B cell (primary cell): ENCODE measurements around the gene ERN1. TPM values are rescaled to one million over a fixed set of nuclear protein-coding genes. Genes with fewer than 3 reads are reported as not detected.

Experiments
- ATAC-seq: fragments of 200-7000 bp; cut with Tn5 transposase; one replicate; pipeline ENCODE4 v1.10.0; 2021; ENCODE audit warnings: low read depth, mild to moderate bottlenecking, moderate number of reproducible peaks, moderate library complexity
- CTCF ChIA-PET: fragments of 350-600 bp; sonication (Branson Sonifier 250); formaldehyde crosslinking; loops from one replicate; lab custom pipeline; 2021; ENCODE audit warnings: antibody characterized with exemption, inconsistent platforms; lab: Charles Lee
- POLR2A ChIA-PET: fragments of 350-600 bp; sonication (Branson Sonifier 250); formaldehyde crosslinking; loops from one replicate; lab custom pipeline; 2021; ENCODE audit warnings: antibody characterized with exemption; lab: Charles Lee
- DNase-seq: peaks from one replicate; pipeline ENCODE4 v3.0.0; 2013
- H2AFZ ChIP-seq: 2 replicates; pipeline ENCODE4 v1.6.1; 2012; ENCODE audit warnings: mild to moderate bottlenecking, low read depth, low read length; ENCODE audit not compliant: insufficient read depth, poor library complexity, severe bottlenecking
- H3K27ac ChIP-seq, 2 donors: 1 replicate in 1 of 2; 2 replicates in 1 of 2; pipeline ENCODE4 v1.5.1; 2012 to 2013; ENCODE audit warnings: low read length in 2 of 2, mild to moderate bottlenecking in 2 of 2, moderate library complexity in 1 of 2
- H3K27me3 ChIP-seq, 4 experiments: fragments of 200-600 bp in 1 of 4; sonication (generic) in 1 of 4; replicated peaks in 1 of 4; 1 replicate in 2 of 4; 2 replicates in 2 of 4; pipeline versions ENCODE4 v1.6.1 to v1.7.0; 2013 to 2016; ENCODE audit warnings: low read length in 3 of 4, mild to moderate bottlenecking in 2 of 4, mixed read lengths in 1 of 4, moderate library complexity in 1 of 4; ENCODE audit not compliant: insufficient read depth in 4 of 4, control insufficient read depth in 3 of 4; ENCODE audit errors: control extremely low read depth in 1 of 4
- H3K36me3 ChIP-seq, 2 experiments: replicated peaks in 1 of 2; 1 replicate in 1 of 2; 2 replicates in 1 of 2; pipeline versions ENCODE4 v1.6.1 to v1.7.1; 2013; ENCODE audit warnings: low read length in 1 of 2; ENCODE audit not compliant: insufficient read depth in 2 of 2, control insufficient read depth in 1 of 2; ENCODE audit errors: control extremely low read depth in 1 of 2, extremely low read depth in 1 of 2
- H3K4me1 ChIP-seq, 2 donors: fragments of 200-600 bp in 1 of 2; sonication (generic) in 1 of 2; 1 replicate in 1 of 2; 2 replicates in 1 of 2; pipeline versions ENCODE4 v1.5.1 to v1.6.1; 2013 to 2017; ENCODE audit warnings: low read length in 2 of 2; ENCODE audit not compliant: control insufficient read depth in 2 of 2, insufficient read depth in 2 of 2
- H3K4me2 ChIP-seq: replicated peaks from 2 replicates; pipeline ENCODE3; 2012; ENCODE audit warnings: mild to moderate bottlenecking, low read depth, low read length; ENCODE audit not compliant: poor library complexity, severe bottlenecking
- H3K4me3 ChIP-seq, 5 experiments: fragments of 200-600 bp in 1 of 5; sonication (generic) in 1 of 5; 1 replicate in 3 of 5; 2 replicates in 2 of 5; pipeline versions ENCODE4 v1.5.1 to v1.7.0; 2011 to 2016; ENCODE audit warnings: low read length in 4 of 5, mild to moderate bottlenecking in 4 of 5, low read depth in 2 of 5, control low read depth in 1 of 5, moderate library complexity in 1 of 5; ENCODE audit not compliant: insufficient read depth in 1 of 5; ENCODE audit errors: control extremely low read depth in 1 of 5, extremely low read depth in 1 of 5
- H3K79me2 ChIP-seq: fragments of 200-600 bp; sonication (generic); one replicate; pipeline ENCODE4 v1.6.0; 2016; ENCODE audit warnings: low read length; ENCODE audit not compliant: control insufficient read depth, insufficient read depth
- H3K9ac ChIP-seq: fragments of 200-600 bp; sonication (generic); 2 replicates; pipeline ENCODE4 v1.6.1; 2017; ENCODE audit warnings: mild to moderate bottlenecking, low read length, moderate library complexity
- H3K9me3 ChIP-seq, 3 donors: one replicate each; pipeline versions ENCODE4 v1.6.1 to v1.7.1; 2013; ENCODE audit warnings: low read length in 2 of 3; ENCODE audit not compliant: control insufficient read depth in 2 of 3, insufficient read depth in 1 of 3; ENCODE audit errors: control extremely low read depth in 1 of 3
- H4K20me1 ChIP-seq: 2 replicates; pipeline ENCODE4 v1.6.0; 2012; ENCODE audit warnings: mild to moderate bottlenecking, low read length; ENCODE audit not compliant: insufficient read depth, control insufficient read depth, poor library complexity, severe bottlenecking
- H3K27ac Mint-ChIP-seq: one replicate; pipeline ENCODE4 v1.8.0; 2021; ENCODE audit warnings: mixed read lengths
- H3K27me3 Mint-ChIP-seq: one replicate; pipeline ENCODE4 v1.8.0; 2021; ENCODE audit warnings: mixed read lengths
- H3K4me1 Mint-ChIP-seq: one replicate; pipeline ENCODE4 v1.8.0; 2021; ENCODE audit warnings: mixed read lengths
- H3K4me3 Mint-ChIP-seq: one replicate; pipeline ENCODE4 v1.8.0; 2021; ENCODE audit warnings: mixed read lengths
- H3K9me3 Mint-ChIP-seq: one replicate; pipeline ENCODE4 v1.8.0; 2022; ENCODE audit warnings: mixed read lengths; ENCODE audit not compliant: insufficient read depth
- EZH2 ChIP-seq: IDR thresholded peaks from 2 replicates; pipeline ENCODE4 v1.6.1; 2012; ENCODE audit warnings: borderline replicate concordance, low read depth, mild to moderate bottlenecking, moderate library complexity, low read length; ENCODE audit not compliant: insufficient read depth, poor library complexity, severe bottlenecking
- WGBS: methylation state at CpG from one replicate; pipeline ENCODE4 v1.1.5; 2013; ENCODE audit warnings: missing lambda C conversion rate; ENCODE audit not compliant: insufficient coverage; 5-methylcytosine and 5-hydroxymethylcytosine counted together
- intact Hi-C: fragments of 100-400 bp; cut with micrococcal nuclease; formaldehyde crosslinking; loops from one replicate; pipeline ENCODE4 v1.10.0; 2022
- polyA plus RNA-seq: library from polyadenylated mRNA; depleted of rRNA; stranded (reverse); fragments of >200 nt; gene quantifications from 2 replicates; pipeline ENCODE4 v1.2.3, GENCODE V29; 2012
- total RNA-seq, 2 donors: library from RNA; stranded (reverse); fragments of 120-200 nt in 1 of 2; gene quantifications; 1 replicate in 1 of 2; 2 replicates in 1 of 2; pipeline versions ENCODE4 v1.2.3 to v1.2.4, GENCODE V29; 2013 to 2022
- TF ChIP-seq, protein P1 (sequence below): fragments of 200-600 bp; IDR thresholded peaks from one replicate; pipeline ENCODE4 v1.8.0; 2022; ENCODE audit warnings: antibody characterized with exemption, mild to moderate bottlenecking

Gene ERN1
- total and polyA plus RNA-seq, 2 donors (not counting 1 experiment from before 2014, with no cell fraction given) = 7.0 to 19.4 TPM

DNA sequence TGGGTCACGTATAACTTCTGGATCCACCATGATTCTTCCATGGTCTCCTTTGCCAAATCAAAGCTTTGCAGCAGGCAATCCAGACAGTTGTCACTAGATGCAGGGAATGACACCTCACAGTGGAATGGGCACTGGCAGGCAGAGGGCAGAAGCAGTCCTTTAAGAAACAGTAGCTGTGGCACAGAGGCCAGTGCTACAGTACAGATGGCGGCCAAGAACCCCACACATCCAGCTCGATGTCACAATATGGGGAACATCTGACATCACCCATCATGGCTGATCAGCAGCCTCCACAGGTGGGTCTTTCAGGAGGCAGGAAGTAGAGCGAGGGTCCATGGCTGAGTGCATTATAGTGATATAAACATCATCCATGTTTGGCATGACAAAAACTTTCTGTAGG, 18.8 kb upstream of the ERN1 start:
- ATAC-seq = no peak
- POLR2A ChIA-PET = interaction anchor here (0.6 kb wide), 1 partner anchor 130 kb away, joined by 8 read pairs; no protein-coding TSS in a partner anchor
- no peak for TF ChIP-seq EZH2
- TF ChIP-seq, protein P1, sequence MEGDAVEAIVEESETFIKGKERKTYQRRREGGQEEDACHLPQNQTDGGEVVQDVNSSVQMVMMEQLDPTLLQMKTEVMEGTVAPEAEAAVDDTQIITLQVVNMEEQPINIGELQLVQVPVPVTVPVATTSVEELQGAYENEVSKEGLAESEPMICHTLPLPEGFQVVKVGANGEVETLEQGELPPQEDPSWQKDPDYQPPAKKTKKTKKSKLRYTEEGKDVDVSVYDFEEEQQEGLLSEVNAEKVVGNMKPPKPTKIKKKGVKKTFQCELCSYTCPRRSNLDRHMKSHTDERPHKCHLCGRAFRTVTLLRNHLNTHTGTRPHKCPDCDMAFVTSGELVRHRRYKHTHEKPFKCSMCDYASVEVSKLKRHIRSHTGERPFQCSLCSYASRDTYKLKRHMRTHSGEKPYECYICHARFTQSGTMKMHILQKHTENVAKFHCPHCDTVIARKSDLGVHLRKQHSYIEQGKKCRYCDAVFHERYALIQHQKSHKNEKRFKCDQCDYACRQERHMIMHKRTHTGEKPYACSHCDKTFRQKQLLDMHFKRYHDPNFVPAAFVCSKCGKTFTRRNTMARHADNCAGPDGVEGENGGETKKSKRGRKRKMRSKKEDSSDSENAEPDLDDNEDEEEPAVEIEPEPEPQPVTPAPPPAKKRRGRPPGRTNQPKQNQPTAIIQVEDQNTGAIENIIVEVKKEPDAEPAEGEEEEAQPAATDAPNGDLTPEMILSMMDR = no peak
- 100% methylated on average over 3 of the region's 4 CpGs for WGBS
- Histone ChIP-seq H3K4me1 (peaks cover 14 to 18% of the 10 kb centered on the region in 2 donors), H3K36me3 (peaks cover 1 to 3% of the 10 kb centered on the region in 2 experiments), H4K20me1 (no peaks in the 10 kb centered on the region), H2AFZ (no peak overlapping the region), H3K4me2 (no peak overlapping the region), H3K4me3 (no peak overlapping the region), H3K9me3 (no peaks in the 10 kb centered on the region), H3K9ac (no peak overlapping the region), H3K27me3 (no peaks in the 10 kb centered on the region), H3K79me2 (peaks cover 14% of the 10 kb centered on the region), H3K27ac (no peak overlapping the region)
- no peaks in the 10 kb centered on the region for H3K27me3 Mint-ChIP-seq
- H3K9me3 Mint-ChIP-seq = no peaks in the 10 kb centered on the region
- DNase-seq = no peak
- intact Hi-C loops = loop anchor here (5.0 to 10.0 kb wide), 2 partner anchors 266 to 376 kb away; partner anchors contain the start of genes CCDC47 and DDX42
- H3K27ac Mint-ChIP-seq = no peak overlapping the region
- H3K4me3 Mint-ChIP-seq = no peak overlapping the region
- peaks cover 15% of the 10 kb centered on the region for H3K4me1 Mint-ChIP-seq
- CTCF ChIA-PET = interaction anchor here (0.6 to 6.0 kb wide), 5 partner anchors 15 to 261 kb away, joined by 3 to 51 read pairs (median 3); no protein-coding TSS in a partner anchor

DNA sequence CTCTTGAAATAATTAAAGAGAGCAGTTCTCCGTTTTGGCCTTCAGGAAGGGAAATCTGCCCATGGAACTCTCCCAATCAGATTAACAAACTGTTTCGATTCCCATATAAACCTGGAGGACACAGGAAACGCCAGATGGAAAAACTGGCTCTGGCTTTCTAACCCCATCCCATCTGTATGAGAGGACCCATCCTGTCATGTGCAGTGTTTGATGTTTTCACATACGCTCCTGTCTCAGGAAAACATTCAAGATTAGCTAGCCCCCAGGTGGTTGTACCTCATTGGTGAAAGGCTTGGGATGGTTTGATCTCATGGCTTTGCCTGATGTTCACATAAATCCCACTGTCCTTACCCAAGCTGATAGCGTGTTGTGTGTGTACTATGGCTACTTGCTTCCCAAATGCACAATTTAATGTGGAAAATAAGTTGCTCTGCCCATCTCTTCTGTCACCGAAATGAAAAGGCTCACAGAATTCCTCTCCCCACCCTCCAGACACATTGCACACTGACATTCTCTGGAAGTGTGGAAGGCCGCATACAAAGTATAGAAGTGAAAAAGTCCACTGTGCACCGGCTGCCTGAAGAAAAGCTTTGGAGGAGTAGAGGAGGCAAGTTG, 18.2 kb upstream of the ERN1 start:
- Mint-ChIP-seq H3K4me1 (peaks cover 15% of the 10 kb centered on the region), H3K27me3 (no peaks in the 10 kb centered on the region), H3K4me3 (no peak overlapping the region), H3K9me3 (no peaks in the 10 kb centered on the region), H3K27ac (no peak overlapping the region)
- Histone ChIP-seq H3K9ac (no peak overlapping the region), H3K4me2 (no peak overlapping the region), H3K27me3 (no peaks in the 10 kb centered on the region), H3K79me2 (peaks cover 14% of the 10 kb centered on the region), H3K27ac (no peak overlapping the region), H2AFZ (no peak overlapping the region), H4K20me1 (no peaks in the 10 kb centered on the region), H3K9me3 (no peaks in the 10 kb centered on the region), H3K4me3 (no peak overlapping the region), H3K36me3 (peaks cover 1 to 3% of the 10 kb centered on the region in 2 experiments), H3K4me1 (peaks cover 14 to 18% of the 10 kb centered on the region in 2 donors)
- ChIA-PET CTCF (interaction anchor here (1.0 to 6.0 kb wide), 3 partner anchors 14 to 260 kb away, joined by 3 to 51 read pairs (median 16); no protein-coding TSS in a partner anchor), POLR2A (interaction anchor here (1.5 kb wide), 1 partner anchor 20 kb away, joined by 4 read pairs; no protein-coding TSS in a partner anchor)
- DNase-seq (no peak), ATAC-seq (no peak)
- TF ChIP-seq EZH2 = no peak
- TF ChIP-seq, protein P1 = no peak
- 83% methylated on average over 4 of the region's 8 CpGs for WGBS
- intact Hi-C loops = loop anchor here (5.0 to 10.0 kb wide), 2 partner anchors 267 to 376 kb away; partner anchors contain the start of genes CCDC47 and DDX42
